ENCODE data around the gene AACS. TPM values are rescaled to one million over a fixed set of nuclear protein-coding genes. Genes with fewer than 3 reads are reported as not detected.

AACS gene
- total RNA-seq, 4 donors from 2014 or later = 38.0 to 53.3 (median 44.3) TPM

GRCh38 chr12:125089626-125090025 is 24.4 kb downstream of the AACS start:
- H3K36me3 ChIP-seq = peaks cover 6 to 91% (median 10%) of the 10 kb centered on the region in 3 donors
- no peak for DNase-seq
- H3K9me3 ChIP-seq = no peaks in the 10 kb centered on the region
- TF ChIP-seq CTCF (IDR thresholded peaks at IDR 0.05) (no peak), POLR2A (IDR thresholded peaks at IDR 0.05) (no peak)
- H3K27ac ChIP-seq = no peak overlapping the region
- H3K4me3 ChIP-seq = no peak overlapping the region
- WGBS, 2 donors = 90 to 100% methylated on average over 1 of the region's 1 CpG
- intact Hi-C loops (cut with DNase I) = no loop called here
- H3K4me1 ChIP-seq = peaks cover 4 to 30% (median 15%) of the 10 kb centered on the region in 3 donors
- H3K27me3 ChIP-seq = no peaks in the 10 kb centered on the region

- Histone ChIP-seq H3K27me3 (no peaks in the 10 kb centered on the region), H3K4me3 (no peak overlapping the region), H3K27ac (no peak overlapping the region), H3K4me1 (peaks cover 9 to 38% (median 19%) of the 10 kb centered on the region in 3 donors), H3K9me3 (no peaks in the 10 kb centered on the region), H3K36me3 (peaks cover 3 to 91% (median 6%) of the 10 kb centered on the region in 3 donors)
- TF ChIP-seq CTCF (IDR thresholded peaks at IDR 0.05) (no peak), POLR2A (IDR thresholded peaks at IDR 0.05) (no peak)
- intact Hi-C loops (cut with DNase I) = no loop called here
- no peak for DNase-seq
- WGBS, 2 donors = 94 to 100% methylated on average over 3 of the region's 3 CpGs
These were observed 25.2 kb downstream of the AACS start for GRCh38 chr12:125090437-125090836.

- intact Hi-C loops (cut with DNase I) = no loop called here
- TF ChIP-seq POLR2A (IDR thresholded peaks at IDR 0.05) (no peak), CTCF (IDR thresholded peaks at IDR 0.05) (no peak)
- H3K4me1 ChIP-seq = peaks cover 10 to 46% (median 23%) of the 10 kb centered on the region in 3 donors
- 95 to 97% methylated on average over 13 to 17 of the region's 18 CpGs for WGBS, 2 donors
- no peak overlapping the region for H3K27ac ChIP-seq
- H3K27me3 ChIP-seq = no peaks in the 10 kb centered on the region
- no peak overlapping the region for H3K4me3 ChIP-seq
- DNase-seq = no peak
- peaks cover 3 to 90% (median 6%) of the 10 kb centered on the region in 3 donors for H3K36me3 ChIP-seq
- H3K9me3 ChIP-seq = no peaks in the 10 kb centered on the region
These were observed 26.2 kb downstream of the AACS start for GRCh38 chr12:125091401-125091800.

- Histone ChIP-seq H3K27me3 (no peaks in the 10 kb centered on the region), H3K9me3 (no peaks in the 10 kb centered on the region), H3K27ac (peak overlapping the region; percentile 78 to 92 (median 80)), H3K4me3 (no peak overlapping the region), H3K4me1 (peaks cover 10 to 54% (median 23%) of the 10 kb centered on the region in 3 donors), H3K36me3 (peaks cover 0 to 81% (median 6%) of the 10 kb centered on the region in 3 donors)
- WGBS, 2 donors = 77% methylated on average over 6 of the region's 17 CpGs; no CpG with 5 or more reads in 1 of the 2 donors
- intact Hi-C loops (cut with DNase I) = no loop called here
- TF ChIP-seq POLR2A (IDR thresholded peaks at IDR 0.05) = no peak
- TF ChIP-seq CTCF (IDR thresholded peaks at IDR 0.05) = no peak
- no peak for DNase-seq
These were observed 27.1 kb downstream of the AACS start for GRCh38 chr12:125092108-125092871.

GRCh38 chr12:125092872-125093680 is 27.8 kb downstream of the AACS start:
- Histone ChIP-seq H3K4me3 (no peak overlapping the region), H3K4me1 (peaks cover 10 to 62% (median 23%) of the 10 kb centered on the region in 3 donors)
- no peak for DNase-seq

More at GRCh38 chr12:125092872-125093680, 27.8 kb downstream of the AACS start:
- no peaks in the 10 kb centered on the region for H3K27me3 ChIP-seq
- no peaks in the 10 kb centered on the region for H3K9me3 ChIP-seq
- H3K36me3 ChIP-seq = peaks cover 0 to 74% (median 6%) of the 10 kb centered on the region in 3 donors
- TF ChIP-seq CTCF (IDR thresholded peaks at IDR 0.05) (no peak), POLR2A (IDR thresholded peaks at IDR 0.05) (no peak)
- WGBS, 2 donors = 44 to 49% methylated on average over 2 to 9 of the region's 19 CpGs
- H3K27ac ChIP-seq = peak overlapping the region; percentile 78 to 92 (median 80)
- intact Hi-C loops (cut with DNase I) = no loop called here

All from esophagus squamous epithelium (tissue), 5 donors.